T-helper 22 cell (primary cell): ENCODE data around the gene CARMIL1.

Source experiments
- DNase-seq: peaks from one replicate; pipeline ENCODE4 v3.0.0-alpha.2; 2020; ENCODE audit warnings: low read depth

The CARMIL1 gene

GRCh38 chr6:25446830-25447569 is 167.8 kb downstream of the CARMIL1 start:
- no peak for DNase-seq

- DNase-seq, result no peak
These were observed 168.4 kb downstream of the CARMIL1 start for GRCh38 chr6:25447570-25447929.

- DNase-seq, result no peak
These were observed 169.9 kb downstream of the CARMIL1 start for GRCh38 chr6:25448965-25449538.

- DNase-seq, result no peak
These were observed 170.6 kb downstream of the CARMIL1 start for GRCh38 chr6:25449774-25450173.

GRCh38 chr6:25450469-25451198 is 171.5 kb downstream of the CARMIL1 start:
- no peak for DNase-seq

- no peak for DNase-seq
These were observed 172.9 kb downstream of the CARMIL1 start for GRCh38 chr6:25452031-25452430.

GRCh38 chr6:25453288-25453687 is 174.1 kb downstream of the CARMIL1 start:
- DNase-seq, result no peak

GRCh38 chr6:25454136-25454535 is 175.0 kb downstream of the CARMIL1 start:
- no peak for DNase-seq

- DNase-seq, result no peak
These were observed 177.3 kb downstream of the CARMIL1 start for GRCh38 chr6:25456249-25457040.

GRCh38 chr6:25457516-25457915 is 178.3 kb downstream of the CARMIL1 start:
- DNase-seq, result no peak

GRCh38 chr6:25458485-25458884 is 179.3 kb downstream of the CARMIL1 start:
- no peak for DNase-seq

GRCh38 chr6:25462235-25462897 is 183.2 kb downstream of the CARMIL1 start:
- DNase-seq, result no peak

- DNase-seq, result no peak
These were observed 184.3 kb downstream of the CARMIL1 start for GRCh38 chr6:25463441-25463840.

GRCh38 chr6:25464225-25464624 is 185.1 kb downstream of the CARMIL1 start:
- no peak for DNase-seq

GRCh38 chr6:25465941-25466340 is 186.8 kb downstream of the CARMIL1 start:
- DNase-seq, result no peak

- DNase-seq, result no peak
These were observed 189.7 kb downstream of the CARMIL1 start for GRCh38 chr6:25468881-25469280.

- DNase-seq, result no peak
These were observed 190.7 kb downstream of the CARMIL1 start for GRCh38 chr6:25469797-25470388.

GRCh38 chr6:25472306-25472705 is 193.1 kb downstream of the CARMIL1 start:
- no peak for DNase-seq

- DNase-seq, result no peak
These were observed 193.7 kb downstream of the CARMIL1 start for GRCh38 chr6:25472906-25473305.

GRCh38 chr6:25473447-25473846 is 194.3 kb downstream of the CARMIL1 start:
- no peak for DNase-seq

GRCh38 chr6:25476126-25476525 is 197.0 kb downstream of the CARMIL1 start:
- DNase-seq, result no peak
